Measurements from ENCODE around the gene PSMB5. TPM values are rescaled to one million over a fixed set of nuclear protein-coding genes. Genes with fewer than 3 reads are reported as not detected.

The PSMB5 gene
- total RNA-seq, result 311 and 342 TPM in 2 replicates

DNA sequence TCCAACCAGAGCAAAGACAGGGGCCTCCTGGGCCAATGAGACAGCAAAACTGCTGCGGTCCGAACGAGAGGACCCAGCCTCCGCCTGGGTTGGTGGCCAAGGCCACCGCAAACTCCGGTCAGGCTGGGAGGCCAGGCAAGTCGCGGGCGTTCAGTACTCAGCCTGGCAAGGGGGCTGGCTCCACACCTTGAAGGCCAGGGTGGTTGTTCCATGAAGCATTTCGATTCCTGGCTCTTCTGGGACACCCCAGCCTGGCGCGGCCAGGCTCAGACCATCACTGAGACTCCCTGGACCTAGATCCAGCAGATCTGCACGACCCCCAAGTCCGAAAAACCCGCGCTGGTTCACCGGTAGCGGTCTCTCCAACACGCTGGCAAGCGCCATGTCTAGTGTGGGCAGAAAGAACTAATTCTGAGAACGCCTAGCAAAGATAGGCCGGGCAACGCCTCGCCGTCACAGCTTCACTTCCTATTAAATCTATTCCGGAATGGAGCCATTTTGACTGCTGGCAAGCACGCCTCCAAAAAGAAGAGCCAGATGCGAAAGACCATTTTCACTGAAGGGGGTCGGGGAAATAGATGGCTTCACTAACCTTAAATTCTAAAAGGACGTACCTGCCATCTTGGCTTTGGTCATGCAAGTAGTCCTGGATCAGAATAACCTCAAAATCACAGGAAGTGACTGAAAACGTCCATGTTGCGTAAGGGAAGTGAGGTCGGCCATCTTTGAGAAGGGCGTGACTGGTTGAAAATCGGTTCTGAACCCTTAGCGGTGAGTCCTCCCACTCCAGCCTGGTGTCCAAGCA, at the start of gene PSMB5:
Gene PSMB5, minus strand, starts transcription at position 403 of the 805 bp plus-strand sequence. Its CDS starts 19 bp downstream, at position 384.

DNA sequence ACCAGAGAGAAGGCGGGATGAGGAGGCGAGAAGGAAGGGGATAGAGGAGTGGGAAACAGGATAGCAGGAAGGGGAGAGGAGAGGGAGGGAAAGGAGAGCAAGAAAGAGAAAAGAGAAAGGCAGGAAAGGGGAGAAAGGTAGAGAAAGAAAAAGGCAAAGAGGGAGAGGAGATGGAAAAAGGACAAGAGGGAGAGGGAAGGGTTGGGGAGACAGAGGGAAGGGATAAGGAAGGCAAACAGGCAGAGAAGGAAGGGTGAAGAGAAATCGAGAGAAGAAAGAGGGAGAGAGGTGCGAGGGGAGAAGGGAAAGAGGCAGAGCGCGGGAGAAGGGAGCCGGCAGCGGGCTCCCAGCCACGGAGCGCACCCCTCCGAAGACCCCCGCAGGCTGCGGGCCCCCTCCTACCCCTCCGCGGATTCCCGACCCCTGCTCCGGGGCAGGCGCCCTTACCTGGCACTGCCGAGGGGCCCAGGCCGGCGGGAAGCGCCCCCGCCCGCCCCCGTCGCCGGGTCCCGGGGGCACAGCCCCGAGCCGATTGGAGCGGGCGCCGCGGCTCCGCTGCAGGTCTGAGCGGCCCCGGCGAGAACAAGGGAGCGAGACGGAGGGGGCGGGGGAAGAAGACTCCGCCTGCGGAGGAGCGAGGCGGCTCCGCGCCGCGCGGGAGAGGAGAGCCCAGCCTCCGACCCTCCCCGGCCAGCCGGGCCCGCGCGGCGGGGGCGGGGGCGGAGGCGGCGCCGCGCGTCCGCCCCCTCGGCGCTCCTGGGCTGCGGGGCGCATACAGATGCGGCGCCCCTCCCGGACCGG, 22.5 kb upstream of the PSMB5 start, which contains the start of gene CDH24:
Gene CDH24, minus strand, starts transcription at position 565 of the 801 bp plus-strand sequence. CDS start 1,787 bp downstream, outside the sequence.

DNA sequence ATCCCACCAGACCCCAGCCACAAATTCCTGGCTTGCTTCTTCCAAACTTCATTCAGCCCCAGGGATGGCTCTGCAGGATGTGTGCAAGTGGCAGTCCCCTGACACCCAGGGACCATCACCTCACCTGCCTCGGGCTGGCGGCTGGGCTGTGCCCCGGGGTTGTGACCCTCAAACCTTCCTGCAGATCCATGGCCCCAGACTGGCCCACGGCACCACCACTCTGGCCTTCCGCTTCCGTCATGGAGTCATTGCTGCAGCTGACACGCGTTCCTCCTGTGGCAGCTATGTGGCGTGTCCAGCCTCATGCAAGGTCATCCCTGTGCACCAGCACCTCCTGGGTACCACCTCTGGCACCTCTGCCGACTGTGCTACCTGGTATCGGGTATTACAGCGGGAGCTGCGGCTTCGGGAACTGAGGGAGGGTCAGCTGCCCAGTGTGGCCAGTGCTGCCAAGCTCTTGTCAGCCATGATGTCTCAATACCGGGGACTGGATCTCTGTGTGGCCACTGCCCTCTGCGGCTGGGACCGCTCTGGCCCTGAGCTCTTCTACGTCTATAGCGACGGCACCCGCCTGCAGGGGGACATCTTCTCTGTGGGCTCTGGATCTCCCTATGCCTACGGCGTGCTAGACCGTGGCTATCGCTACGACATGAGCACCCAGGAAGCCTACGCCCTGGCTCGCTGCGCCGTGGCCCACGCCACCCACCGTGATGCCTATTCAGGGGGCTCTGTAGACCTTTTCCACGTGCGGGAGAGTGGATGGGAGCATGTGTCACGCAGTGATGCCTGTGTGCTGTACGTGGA, 7.7 kb upstream of the PSMB5 start, which contains the start of gene PSMB11:
Gene PSMB11, plus strand, starts transcription at position 51 of the 804 bp plus-strand sequence. Its CDS starts 14 bp downstream, at position 65.

DNA sequence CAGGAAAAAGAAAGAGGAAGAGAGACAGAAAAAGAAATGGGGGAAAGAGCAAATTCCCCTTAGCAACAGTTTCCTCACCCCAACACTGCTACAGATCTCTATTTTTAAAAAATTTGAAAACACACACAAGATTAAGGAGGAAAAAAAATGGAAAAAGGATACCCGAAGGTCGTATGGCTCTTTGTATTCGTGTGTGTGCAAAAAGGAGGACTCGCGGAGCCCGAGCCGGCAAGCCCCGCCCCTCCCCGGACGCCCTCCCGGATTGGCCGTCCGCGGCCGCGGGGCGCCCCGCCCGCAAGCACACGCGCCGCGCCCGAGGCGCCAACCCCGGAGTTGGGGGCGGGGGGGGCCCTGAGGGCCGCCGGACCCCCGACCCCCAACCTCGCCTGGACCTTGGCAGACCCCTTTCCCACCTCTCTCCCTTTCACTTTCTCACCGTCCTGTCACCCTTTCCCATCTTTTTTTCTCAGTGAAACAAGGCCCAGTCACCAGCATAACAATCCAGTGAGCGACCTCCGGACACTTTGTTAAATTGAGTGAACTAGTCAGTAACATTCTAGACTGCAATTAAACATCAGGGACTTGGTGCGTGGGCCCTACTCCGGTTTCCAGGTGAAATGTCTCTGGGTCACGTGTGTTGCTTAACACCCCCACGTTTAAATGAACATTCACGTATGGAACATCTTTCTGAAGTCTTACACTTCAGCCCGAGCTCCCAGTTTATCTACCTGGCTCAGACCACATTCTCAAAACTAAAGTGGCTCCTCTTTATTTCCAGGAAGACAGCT, 24.6 kb downstream of the PSMB5 start, which contains the start of gene C14orf93:
Gene C14orf93, minus strand, starts transcription at position 205 of the 788 bp plus-strand sequence. CDS start 11,120 bp downstream, outside the sequence.

DNA sequence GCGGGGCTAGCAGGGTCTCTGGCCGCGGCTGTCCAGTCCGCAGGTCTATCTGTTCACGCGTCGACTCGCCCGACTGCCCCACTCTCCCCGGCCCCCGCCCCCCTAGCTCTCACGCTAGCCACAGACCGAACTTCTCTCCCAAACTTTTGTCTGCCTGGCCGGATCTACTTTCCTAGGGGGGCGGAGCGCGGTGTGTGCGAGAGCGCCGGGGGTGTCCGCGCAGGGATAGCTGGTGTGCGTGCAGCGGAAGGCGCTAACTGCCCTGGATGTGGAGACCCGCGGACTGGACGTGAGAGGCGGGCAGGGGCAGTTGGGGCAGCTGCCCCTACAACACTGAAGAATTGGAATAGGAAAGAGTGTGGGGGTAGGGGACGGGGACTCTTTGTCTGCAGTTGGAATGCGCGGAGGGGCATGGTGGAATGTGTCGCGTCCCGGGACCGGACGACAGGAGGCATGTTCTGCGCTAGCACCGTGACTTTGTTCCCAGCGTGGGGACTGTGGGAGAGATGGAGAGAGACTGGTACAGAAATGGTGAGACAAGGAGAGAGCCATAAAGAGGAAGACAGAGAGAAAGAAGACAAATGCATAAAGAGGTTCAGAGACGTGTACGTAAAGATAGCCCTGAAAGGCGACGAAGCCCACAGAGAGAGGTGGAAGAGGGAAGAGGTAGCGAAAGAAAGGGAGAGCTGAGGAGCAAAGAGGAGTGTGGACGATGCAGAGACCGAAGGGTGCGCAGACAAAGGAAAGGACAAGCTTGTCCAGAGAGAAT, 52.0 kb downstream of the PSMB5 start, which contains the start of gene AJUBA:
Gene AJUBA, minus strand, starts transcription at position 75 of the 769 bp plus-strand sequence. CDS start 285 bp downstream, outside the sequence.

Other genes with a start within 250 kb of the PSMB5 start
- gene SLC7A7, start 219.5 kb downstream of the PSMB5 start, total RNA-seq, result 1.3 and 1.5 TPM in 2 replicates
- 146 and 245 TPM in 2 replicates for gene MRPL52, start 205.0 kb downstream of the PSMB5 start, total RNA-seq
- 226 and 239 TPM in 2 replicates for gene MMP14, start 198.3 kb downstream of the PSMB5 start, total RNA-seq
- gene LRP10, start 163.2 kb downstream of the PSMB5 start, total RNA-seq, result 52.8 and 53.1 TPM in 2 replicates
- gene REM2, start 151.7 kb downstream of the PSMB5 start, total RNA-seq, result 0.30 TPM in 1 of 2 replicates, not detected in the other
- 61.4 and 61.8 TPM in 2 replicates for gene RBM23, start 115.8 kb downstream of the PSMB5 start, total RNA-seq
- gene PRMT5, start 105.5 kb downstream of the PSMB5 start, total RNA-seq, result 71.7 and 75.3 TPM in 2 replicates
- 71.3 and 78.2 TPM in 2 replicates for gene HAUS4, start 77.8 kb downstream of the PSMB5 start, total RNA-seq
- 47.9 and 49.3 TPM in 2 replicates for gene AJUBA, start 52.3 kb downstream of the PSMB5 start, total RNA-seq
- gene C14orf93, start 24.8 kb downstream of the PSMB5 start, total RNA-seq, result 18.0 and 22.9 TPM in 2 replicates
- gene PSMB11, start 7.3 kb upstream of the PSMB5 start, total RNA-seq, result not detected in 2 replicates
- 8.6 and 9.8 TPM in 2 replicates for gene CDH24, start 22.6 kb upstream of the PSMB5 start, total RNA-seq
- gene ACIN1, start 60.2 kb upstream of the PSMB5 start, total RNA-seq, result 58.0 and 62.7 TPM in 2 replicates
- gene C14orf119, start 60.6 kb upstream of the PSMB5 start, total RNA-seq, result 55.6 and 72.1 TPM in 2 replicates
- gene CIROP, start 70.1 kb upstream of the PSMB5 start, total RNA-seq, result 0.34 and 0.45 TPM in 2 replicates
- gene CEBPE, start 84.4 kb upstream of the PSMB5 start, total RNA-seq, result not detected in 2 replicates
- 0.34 and 0.45 TPM in 2 replicates for gene SLC7A8, start 148.8 kb upstream of the PSMB5 start, total RNA-seq
- gene RNF212B, start 203.0 kb upstream of the PSMB5 start, total RNA-seq, result not detected in 2 replicates